Natural killer cell (primary cell): Measurements from ENCODE around the gene FMO3. TPM values are rescaled to one million over a fixed set of nuclear protein-coding genes. Genes with fewer than 3 reads are reported as not detected.

Source experiments
- ATAC-seq, 3 donors: fragments of 150-1000 bp in 2 of 3; fragments of 200-7000 bp in 1 of 3; cut with Tn5 transposase; 1 replicate in 1 of 3; 2 replicates in 2 of 3; pipeline ENCODE4 v1.10.0; 2021; ENCODE audit warnings: mild to moderate bottlenecking in 2 of 3, moderate library complexity in 2 of 3
- DNase-seq, 2 donors: peaks; one replicate each; pipeline versions ENCODE4 v3.0.0 to v3.0.0-alpha.2; 2013 to 2021; ENCODE audit warnings: mixed read lengths in 1 of 2
- H3K27ac ChIP-seq: one replicate; pipeline ENCODE4 v1.5.1; 2013; ENCODE audit warnings: mild to moderate bottlenecking, low read length
- H3K27me3 ChIP-seq: one replicate; pipeline ENCODE4 v1.6.1; 2013; ENCODE audit warnings: low read length; ENCODE audit not compliant: control insufficient read depth, insufficient read depth
- H3K36me3 ChIP-seq: one replicate; pipeline ENCODE4 v1.6.1; 2013; ENCODE audit warnings: low read length; ENCODE audit not compliant: control insufficient read depth, insufficient read depth
- H3K4me1 ChIP-seq: one replicate; pipeline ENCODE4 v1.6.1; 2013; ENCODE audit warnings: low read length; ENCODE audit not compliant: control insufficient read depth, insufficient read depth
- H3K4me3 ChIP-seq: one replicate; pipeline ENCODE4 v1.5.1; 2013; ENCODE audit warnings: low read length
- H3K9me3 ChIP-seq: one replicate; pipeline ENCODE4 v1.6.1; 2013; ENCODE audit warnings: low read length; ENCODE audit not compliant: control insufficient read depth, insufficient read depth
- H3K27ac Mint-ChIP-seq, 2 donors: one replicate each; pipeline ENCODE4 v1.8.0; 2022; ENCODE audit warnings: mild to moderate bottlenecking in 2 of 2, mixed read lengths in 2 of 2, moderate library complexity in 1 of 2
- H3K27me3 Mint-ChIP-seq, 2 donors: one replicate each; pipeline ENCODE4 v1.8.0; 2022; ENCODE audit warnings: low read depth in 2 of 2, mixed read lengths in 2 of 2
- H3K36me3 Mint-ChIP-seq: one replicate; pipeline ENCODE4 v1.8.0; 2022; ENCODE audit warnings: mixed read lengths
- H3K4me1 Mint-ChIP-seq, 2 donors: one replicate each; pipeline ENCODE4 v1.8.0; 2022; ENCODE audit warnings: mixed read lengths in 2 of 2
- H3K4me3 Mint-ChIP-seq: one replicate; pipeline ENCODE4 v1.8.0; 2022; ENCODE audit warnings: mild to moderate bottlenecking, moderate library complexity, mixed read lengths
- H3K9me3 Mint-ChIP-seq, 2 donors: one replicate each; pipeline ENCODE4 v1.8.0; 2022; ENCODE audit warnings: mixed read lengths in 2 of 2
- CTCF ChIP-seq: fragments of 200-600 bp; IDR thresholded peaks from one replicate; pipeline ENCODE4 v1.8.0; 2022; ENCODE audit warnings: antibody characterized with exemption
- WGBS: methylation state at CpG from one replicate; pipeline ENCODE4 v1.1.7; 2013; ENCODE audit warnings: missing lambda C conversion rate; ENCODE audit not compliant: insufficient coverage; 5-methylcytosine and 5-hydroxymethylcytosine counted together
- intact Hi-C: fragments of 100-400 bp; cut with micrococcal nuclease; formaldehyde crosslinking; loops from one replicate; pipeline ENCODE4 v1.14.2; 2022
- total RNA-seq, 4 donors: library from RNA; stranded (reverse); fragments of 120-200 nt in 1 of 4; gene quantifications; one replicate each; pipeline versions ENCODE4 v1.2.3 to v1.2.4, GENCODE V29; 2013 to 2022

Gene FMO3
- total RNA-seq, 3 donors from 2014 or later (not counting 1 experiment from before 2014, with no cell fraction given) = not detected

- H3K36me3 ChIP-seq = no peaks in the 10 kb centered on the region
- H3K4me1 Mint-ChIP-seq = no peaks in the 10 kb centered on the region
- peaks cover 2% of the 10 kb centered on the region for H3K27me3 ChIP-seq
- ATAC-seq = no peak
- no peak overlapping the region for H3K27ac Mint-ChIP-seq
- intact Hi-C loops = no loop called here
- no peaks in the 10 kb centered on the region for H3K27me3 Mint-ChIP-seq
- 92% methylated on average over 7 of the region's 7 CpGs for WGBS
- no peaks in the 10 kb centered on the region for H3K4me1 ChIP-seq
- H3K4me3 Mint-ChIP-seq = no peak overlapping the region
- H3K9me3 ChIP-seq = no peaks in the 10 kb centered on the region
- DNase-seq = no peak
- H3K36me3 Mint-ChIP-seq = no peaks in the 10 kb centered on the region
- no peaks in the 10 kb centered on the region for H3K9me3 Mint-ChIP-seq
- H3K27ac ChIP-seq = no peak overlapping the region
- no peak overlapping the region for H3K4me3 ChIP-seq
- TF ChIP-seq CTCF = no peak
Observed at GRCh38 chr1:171081763-171082201, 8.9 kb upstream of the FMO3 start.

DNA sequence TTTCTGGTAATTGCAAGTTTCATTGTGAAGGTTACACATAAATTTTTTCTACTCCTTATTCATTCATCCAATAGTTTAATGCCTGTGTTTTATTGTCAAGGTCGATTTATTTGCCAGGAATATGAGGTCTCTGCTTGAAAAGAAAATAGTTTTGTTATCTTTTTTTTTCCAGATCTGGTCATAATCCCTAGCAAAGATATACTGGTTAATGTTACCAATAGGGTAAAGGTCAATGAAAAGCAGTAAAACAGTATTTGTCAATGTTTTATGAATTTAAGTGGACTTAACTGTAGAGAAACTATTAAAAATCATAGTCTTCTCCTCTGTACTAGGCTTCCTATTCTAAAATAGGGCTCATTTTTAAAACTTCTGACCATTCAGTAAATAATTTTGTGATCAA, 8.1 kb upstream of the FMO3 start:
- peaks cover 2% of the 10 kb centered on the region for H3K27me3 ChIP-seq
- Mint-ChIP-seq H3K27me3 (no peaks in the 10 kb centered on the region), H3K9me3 (no peaks in the 10 kb centered on the region), H3K27ac (no peak overlapping the region), H3K4me3 (no peak overlapping the region), H3K36me3 (no peaks in the 10 kb centered on the region), H3K4me1 (no peaks in the 10 kb centered on the region)
- no peak for ATAC-seq
- intact Hi-C loops = no loop called here
- H3K9me3 ChIP-seq = no peaks in the 10 kb centered on the region
- WGBS = no CpG with 5 or more reads among the region's 1 CpG
- no peak for TF ChIP-seq CTCF
- no peaks in the 10 kb centered on the region for H3K36me3 ChIP-seq
- H3K4me1 ChIP-seq = no peaks in the 10 kb centered on the region
- no peak for DNase-seq
- H3K4me3 ChIP-seq = no peak overlapping the region
- no peak overlapping the region for H3K27ac ChIP-seq

DNA sequence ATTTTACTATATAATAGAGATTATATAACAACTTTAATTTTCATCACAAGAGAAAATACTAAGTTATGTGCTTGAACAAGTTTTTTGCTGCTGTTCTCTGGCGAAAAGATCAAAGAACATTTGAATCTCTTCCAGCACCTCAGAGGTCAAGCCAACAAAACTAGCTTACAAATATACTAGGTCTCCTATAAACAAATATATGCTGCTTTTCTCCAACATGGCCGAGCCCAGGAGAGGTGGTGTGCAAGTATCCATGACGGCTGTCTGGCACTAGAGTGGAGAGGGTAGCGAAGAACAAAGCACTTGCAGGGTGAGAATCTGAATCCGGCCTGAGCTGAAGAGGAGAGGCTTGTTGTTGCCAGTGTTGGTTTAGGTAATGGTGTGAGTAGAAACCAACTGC, 7.5 kb upstream of the FMO3 start:
- H3K4me1 ChIP-seq = no peaks in the 10 kb centered on the region
- H3K9me3 ChIP-seq = no peaks in the 10 kb centered on the region
- no peak for ATAC-seq
- no peaks in the 10 kb centered on the region for H3K36me3 ChIP-seq
- DNase-seq = no peak
- H3K9me3 Mint-ChIP-seq = no peaks in the 10 kb centered on the region
- H3K27ac ChIP-seq = no peak overlapping the region
- TF ChIP-seq CTCF = no peak
- WGBS = 95% methylated on average over 5 of the region's 5 CpGs
- H3K4me3 ChIP-seq = no peak overlapping the region
- H3K36me3 Mint-ChIP-seq = no peaks in the 10 kb centered on the region
- intact Hi-C loops = no loop called here
- peaks cover 2% of the 10 kb centered on the region for H3K27me3 ChIP-seq
- H3K27me3 Mint-ChIP-seq = no peaks in the 10 kb centered on the region
- H3K4me3 Mint-ChIP-seq = no peak overlapping the region
- no peaks in the 10 kb centered on the region for H3K4me1 Mint-ChIP-seq
- H3K27ac Mint-ChIP-seq = no peak overlapping the region

DNA sequence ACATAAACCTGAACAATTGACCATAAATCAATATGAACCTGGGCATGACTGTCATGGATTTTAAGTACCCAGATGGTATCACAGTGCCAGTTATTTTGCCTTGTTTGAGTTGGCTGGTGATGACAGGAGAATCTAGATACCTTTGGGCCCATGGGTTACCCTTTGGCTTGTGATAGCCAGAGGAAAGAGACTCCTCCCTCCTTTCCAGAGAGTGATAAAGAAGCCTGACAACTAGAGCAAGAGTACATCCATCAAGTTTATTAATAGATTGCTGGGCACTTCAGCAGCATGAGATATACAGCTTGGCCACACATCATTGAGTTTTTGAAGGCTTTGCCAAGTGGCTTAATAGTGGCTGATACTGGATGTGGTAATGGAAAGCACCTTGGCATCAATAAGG, 6.6 kb upstream of the FMO3 start:
- H3K4me3 ChIP-seq = no peak overlapping the region
- H3K36me3 ChIP-seq = no peaks in the 10 kb centered on the region
- Mint-ChIP-seq H3K27ac (no peak overlapping the region), H3K36me3 (no peaks in the 10 kb centered on the region), H3K9me3 (no peaks in the 10 kb centered on the region), H3K27me3 (no peaks in the 10 kb centered on the region), H3K4me3 (no peak overlapping the region), H3K4me1 (no peaks in the 10 kb centered on the region)
- H3K27me3 ChIP-seq = peaks cover 2% of the 10 kb centered on the region
- DNase-seq (no peak), ATAC-seq (no peak)
- intact Hi-C loops = no loop called here
- H3K9me3 ChIP-seq = no peaks in the 10 kb centered on the region
- H3K4me1 ChIP-seq = no peaks in the 10 kb centered on the region
- no peak for TF ChIP-seq CTCF
- no peak overlapping the region for H3K27ac ChIP-seq
